Activated naive CD8-positive, alpha-beta T cell (primary cell): ENCODE data around the gene KRT83.
"Not testable (repeated sequence)": the region's sequence is repeated elsewhere in the genome, so short reads cannot be mapped to it uniquely, and the experiment has no call there.

ENCODE experiments used
- H3K27ac Mint-ChIP-seq: one replicate; pipeline ENCODE4 v1.8.0; 2021; ENCODE audit warnings: mixed read lengths
- H3K27me3 Mint-ChIP-seq: one replicate; pipeline ENCODE4 v1.8.0; 2021; ENCODE audit warnings: mixed read lengths
- H3K36me3 Mint-ChIP-seq: one replicate; pipeline ENCODE4 v1.8.0; 2021; ENCODE audit warnings: mixed read lengths
- H3K4me1 Mint-ChIP-seq: one replicate; pipeline ENCODE4 v1.8.0; 2021; ENCODE audit warnings: low read depth, mixed read lengths
- H3K4me3 Mint-ChIP-seq: one replicate; pipeline ENCODE4 v1.8.0; 2021; ENCODE audit warnings: mild to moderate bottlenecking, mixed read lengths
- H3K9me3 Mint-ChIP-seq: one replicate; pipeline ENCODE4 v1.8.0; 2021; ENCODE audit warnings: low read depth, mixed read lengths

KRT83 gene

DNA sequence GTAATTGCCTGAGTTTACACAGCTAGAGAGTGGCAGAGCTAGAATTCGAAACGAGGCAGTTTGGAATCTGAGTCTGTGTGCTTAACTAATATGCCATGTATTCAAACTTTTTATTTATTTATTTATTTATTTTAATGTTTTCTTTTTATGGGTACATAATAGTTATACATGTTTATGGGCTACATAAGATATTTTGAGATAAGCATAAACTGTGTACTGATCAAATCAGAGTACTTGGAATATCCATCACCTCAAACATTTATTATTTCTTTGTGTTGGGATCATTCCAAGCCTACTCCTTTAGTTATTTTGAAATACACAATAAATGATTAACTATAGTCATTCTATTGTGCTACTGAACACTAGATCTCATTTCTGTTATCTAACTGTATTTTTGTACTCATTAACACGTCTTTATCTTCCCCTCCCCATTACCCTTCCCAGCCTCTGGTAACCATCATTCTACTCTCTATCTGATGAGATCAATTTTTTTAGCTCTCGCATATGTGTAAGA lies 22.5 kb downstream of the KRT83 start:
- Mint-ChIP-seq H3K4me3 (no peak overlapping the region), H3K9me3 (no peaks in the 10 kb centered on the region), H3K27ac (no peak overlapping the region), H3K36me3 (no peaks in the 10 kb centered on the region), H3K4me1 (no peaks in the 10 kb centered on the region), H3K27me3 (peaks cover 5% of the 10 kb centered on the region)

DNA sequence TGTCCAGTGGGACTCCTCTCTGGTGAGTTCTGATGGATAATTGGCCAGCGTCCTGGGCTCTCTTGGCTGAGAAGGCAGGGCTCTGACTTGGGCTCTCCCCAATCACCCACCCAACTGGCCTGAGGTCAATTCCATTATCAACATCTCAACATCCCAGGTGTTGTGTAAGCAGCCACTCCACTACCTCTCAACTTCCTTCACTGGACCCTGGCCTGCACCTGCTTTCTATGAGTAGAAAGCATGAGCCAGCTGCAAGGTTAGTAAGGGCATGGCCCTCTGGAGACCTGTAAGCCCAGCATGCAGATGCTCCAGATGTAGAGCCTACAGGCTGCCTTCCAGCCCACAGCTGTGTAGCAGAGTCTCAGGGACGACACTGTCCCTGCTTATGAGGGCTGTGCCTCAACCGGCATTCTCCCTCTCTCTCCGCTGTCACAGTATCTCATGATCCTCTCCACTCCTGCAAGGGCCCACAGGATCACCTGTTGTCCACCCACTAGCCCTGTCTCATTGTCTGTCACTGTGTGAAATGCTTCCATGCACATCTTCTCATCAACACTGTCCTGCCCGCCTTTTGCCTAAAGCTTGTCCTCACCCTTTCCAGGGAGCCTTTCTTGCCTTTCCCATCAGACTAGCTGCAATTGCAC lies 24.5 kb downstream of the KRT83 start:
- Mint-ChIP-seq H3K4me3 (no peak overlapping the region), H3K27me3 (peaks cover 7% of the 10 kb centered on the region), H3K27ac (no peak overlapping the region), H3K4me1 (no peaks in the 10 kb centered on the region), H3K9me3 (no peaks in the 10 kb centered on the region), H3K36me3 (no peaks in the 10 kb centered on the region)

DNA sequence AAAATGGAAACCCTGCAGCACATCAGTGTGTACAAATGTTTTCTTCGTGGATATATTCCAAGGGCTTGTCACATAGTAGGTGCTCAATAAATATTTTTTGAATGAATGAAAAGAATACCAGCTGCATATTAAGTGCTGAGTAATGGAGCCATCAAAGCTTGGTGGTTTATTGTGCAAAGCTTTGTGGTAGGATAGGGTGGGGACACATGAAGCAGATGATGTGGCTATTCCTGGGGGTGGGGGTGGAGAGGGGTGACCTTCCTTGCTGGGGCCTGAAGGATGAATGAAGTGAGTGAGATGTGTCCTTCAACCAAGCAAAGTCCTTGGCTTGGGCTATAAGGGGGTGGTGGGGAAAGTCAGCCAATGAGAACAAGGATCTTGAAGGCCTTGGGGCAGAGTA lies 25.5 kb downstream of the KRT83 start:
- Mint-ChIP-seq H3K4me1 (no peaks in the 10 kb centered on the region), H3K4me3 (no peak overlapping the region), H3K27ac (no peak overlapping the region), H3K36me3 (no peaks in the 10 kb centered on the region), H3K9me3 (no peaks in the 10 kb centered on the region), H3K27me3 (peaks cover 7% of the 10 kb centered on the region)

DNA sequence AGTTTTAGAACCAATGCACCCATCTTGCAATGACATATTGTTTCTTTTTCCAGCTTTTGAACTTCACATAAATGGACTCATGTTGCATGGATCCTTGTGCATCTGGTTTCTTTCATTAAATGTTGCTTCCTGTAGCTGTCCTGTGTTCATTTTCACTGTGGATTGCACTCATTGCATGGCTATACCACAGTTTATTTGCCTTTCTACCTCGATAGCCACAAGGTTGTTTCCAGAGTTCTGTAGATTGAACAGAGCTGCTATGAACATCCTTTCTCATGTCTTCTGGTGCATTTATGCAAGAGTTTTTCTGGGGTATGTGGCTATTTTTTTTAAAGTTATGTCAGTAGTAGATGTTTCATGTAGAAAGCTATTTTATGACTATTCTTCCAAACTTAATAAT lies 26.4 kb downstream of the KRT83 start:
- H3K36me3 Mint-ChIP-seq, result no peaks in the 10 kb centered on the region
- no peak overlapping the region for H3K27ac Mint-ChIP-seq
- no peak overlapping the region for H3K4me3 Mint-ChIP-seq
- H3K27me3 Mint-ChIP-seq, result peaks cover 7% of the 10 kb centered on the region
- H3K9me3 Mint-ChIP-seq, result no peaks in the 10 kb centered on the region
- no peaks in the 10 kb centered on the region for H3K4me1 Mint-ChIP-seq

DNA sequence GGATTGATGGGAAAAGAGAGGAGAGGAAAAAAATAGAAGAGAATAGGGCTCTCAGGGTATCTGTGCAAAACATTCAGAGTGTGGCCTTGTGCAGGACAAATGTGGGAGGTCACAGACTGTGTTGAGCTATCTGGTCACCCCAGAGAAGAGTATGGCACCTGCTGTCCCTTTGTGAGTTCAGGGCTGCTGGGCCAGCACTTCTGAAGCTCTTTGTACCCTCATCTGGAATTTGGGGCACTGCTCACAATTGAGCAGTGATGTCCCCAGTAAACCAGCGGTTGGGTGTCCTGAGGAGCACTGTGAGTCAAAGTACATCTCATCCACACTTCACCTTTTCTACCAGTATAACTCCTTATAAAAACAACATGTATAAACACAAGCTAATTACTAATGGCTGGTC lies 27.3 kb downstream of the KRT83 start:
- H3K9me3 Mint-ChIP-seq, result no peaks in the 10 kb centered on the region
- H3K36me3 Mint-ChIP-seq, result no peaks in the 10 kb centered on the region
- no peak overlapping the region for H3K4me3 Mint-ChIP-seq
- no peaks in the 10 kb centered on the region for H3K4me1 Mint-ChIP-seq
- H3K27ac Mint-ChIP-seq, result no peak overlapping the region
- peaks cover 7% of the 10 kb centered on the region for H3K27me3 Mint-ChIP-seq

DNA sequence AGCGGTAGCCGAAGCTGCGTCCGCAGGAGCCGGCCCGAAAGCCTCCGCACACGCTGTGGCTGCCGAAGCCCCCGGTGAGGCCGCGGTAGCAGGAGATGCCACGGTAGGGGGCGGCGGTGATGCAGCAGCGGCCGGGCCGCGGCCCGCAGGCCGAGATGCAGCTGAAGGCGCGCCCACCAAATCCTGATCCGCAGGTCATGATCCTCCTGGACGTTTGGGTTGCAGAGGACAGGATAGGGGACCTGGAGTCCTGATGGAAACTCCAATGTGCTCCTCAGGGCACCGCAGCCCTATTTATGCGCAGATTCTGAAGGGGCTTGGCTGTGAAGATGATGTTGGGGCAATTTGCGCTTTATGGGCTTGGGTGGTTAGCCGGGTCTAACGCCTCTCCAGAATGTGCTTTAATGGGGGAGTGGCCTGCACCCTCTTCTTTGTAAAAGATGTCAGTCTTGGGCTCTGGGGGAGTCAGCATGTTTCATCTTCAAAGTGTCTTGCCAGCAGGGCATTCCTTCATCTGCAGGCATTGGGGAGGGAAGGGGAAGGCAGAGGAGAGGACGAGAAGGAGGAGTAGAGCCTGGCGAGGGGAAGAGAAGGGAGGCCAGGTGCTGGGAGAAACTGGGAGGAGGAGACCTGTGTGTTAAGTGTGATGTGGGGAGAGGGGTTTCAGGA lies 29.8 kb downstream of the KRT83 start, which contains the start of gene KRT81:
KRT81 (minus strand) TSS at position 268 of the 669 bp plus-strand sequence; CDS start at position 199, 69 bp downstream.
- Mint-ChIP-seq H3K4me3 (no peak within 1 kb of the TSS), H3K27ac (no peak within 1 kb of the TSS), H3K4me1 (peaks cover 5% of the 10 kb centered on the region), H3K36me3 (no peaks in the 10 kb centered on the region), H3K9me3 (no peaks in the 10 kb centered on the region), H3K27me3 (peaks cover 3% of the 10 kb centered on the region)

DNA sequence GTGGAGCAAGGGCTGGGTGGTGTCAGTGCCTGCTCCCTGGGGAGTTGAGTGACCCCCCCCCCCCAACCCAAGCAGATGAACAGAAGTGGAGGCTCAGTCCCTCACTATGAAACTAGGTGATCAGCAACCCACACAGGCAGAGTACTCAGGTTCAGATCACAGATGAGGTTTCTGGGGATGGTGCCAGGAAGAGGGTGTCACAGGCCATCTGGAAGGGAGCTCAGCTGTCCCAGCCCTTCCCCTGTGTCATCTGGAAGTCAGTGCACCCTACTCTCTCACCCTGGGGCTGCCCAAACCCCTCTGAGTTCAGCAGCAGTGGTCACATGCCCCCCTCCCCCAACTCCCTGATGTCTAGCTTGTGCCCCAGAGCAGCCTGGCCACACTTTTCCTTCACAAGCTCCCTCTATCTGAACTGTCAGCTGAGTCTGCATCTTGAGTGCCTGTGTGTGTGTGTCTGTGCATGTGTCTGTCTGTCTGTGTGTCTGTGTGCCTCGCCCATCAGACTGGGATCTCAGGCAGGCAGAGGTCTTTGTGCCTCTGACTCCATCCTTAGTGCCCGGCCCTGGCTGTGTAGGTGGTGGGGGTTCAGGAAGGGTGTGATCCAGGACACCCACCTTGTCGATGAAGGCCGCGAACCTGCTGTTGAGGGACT lies 30.6 kb downstream of the KRT83 start:
- H3K4me3 Mint-ChIP-seq, H3K9me3 Mint-ChIP-seq, H3K4me1 Mint-ChIP-seq, H3K27ac Mint-ChIP-seq, H3K27me3 Mint-ChIP-seq, H3K36me3 Mint-ChIP-seq: not testable (repeated sequence)

DNA sequence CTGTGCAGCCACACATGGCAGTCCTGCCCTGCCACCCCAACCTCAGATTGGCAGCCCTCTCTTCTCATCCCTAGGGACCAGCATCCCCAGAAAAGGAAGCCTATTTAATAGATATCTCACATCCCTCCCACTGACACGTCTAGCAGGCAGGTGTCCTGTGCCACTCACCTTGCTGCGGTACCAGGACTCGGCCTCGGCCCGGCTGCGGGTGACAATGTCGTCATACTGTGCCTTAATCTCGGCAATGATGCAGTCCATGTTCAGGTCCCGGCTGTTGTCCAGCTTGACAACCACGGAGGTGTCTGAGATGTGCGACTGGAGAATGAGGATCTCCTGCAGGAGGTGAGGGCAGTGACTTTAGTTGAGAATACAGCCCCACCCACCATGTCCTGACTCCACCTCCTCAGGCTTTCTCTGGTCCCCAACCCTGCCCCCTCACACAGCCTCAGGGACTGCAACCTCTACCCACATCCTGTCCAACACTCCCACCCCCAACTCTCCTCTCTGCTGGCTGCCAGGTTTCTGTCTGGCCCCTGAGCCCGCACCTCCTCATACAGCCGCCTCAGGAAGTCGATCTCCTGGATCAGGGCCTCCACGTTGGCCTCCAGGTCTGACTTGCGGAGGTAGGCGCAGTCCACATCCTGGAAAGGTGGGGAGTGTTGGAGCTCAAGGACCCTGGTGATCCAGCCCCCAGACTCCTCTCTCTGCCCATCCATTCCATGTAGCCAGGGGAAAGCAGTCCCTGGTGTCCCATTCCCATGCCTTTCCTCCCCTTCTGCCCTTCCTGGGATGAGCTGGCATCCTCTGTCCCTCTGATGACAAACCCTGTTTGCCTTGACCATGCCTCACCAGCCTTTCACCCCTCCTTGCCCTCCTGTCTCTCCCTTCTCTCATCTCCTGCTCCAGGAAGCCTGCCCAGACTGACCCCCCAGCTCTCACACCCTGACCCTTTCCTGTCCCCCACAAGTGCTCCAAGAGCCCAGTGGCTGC lies 33.1 kb downstream of the KRT83 start:
- H3K4me1 Mint-ChIP-seq, H3K27me3 Mint-ChIP-seq, H3K27ac Mint-ChIP-seq, H3K9me3 Mint-ChIP-seq, H3K36me3 Mint-ChIP-seq, H3K4me3 Mint-ChIP-seq: not testable (repeated sequence)

DNA sequence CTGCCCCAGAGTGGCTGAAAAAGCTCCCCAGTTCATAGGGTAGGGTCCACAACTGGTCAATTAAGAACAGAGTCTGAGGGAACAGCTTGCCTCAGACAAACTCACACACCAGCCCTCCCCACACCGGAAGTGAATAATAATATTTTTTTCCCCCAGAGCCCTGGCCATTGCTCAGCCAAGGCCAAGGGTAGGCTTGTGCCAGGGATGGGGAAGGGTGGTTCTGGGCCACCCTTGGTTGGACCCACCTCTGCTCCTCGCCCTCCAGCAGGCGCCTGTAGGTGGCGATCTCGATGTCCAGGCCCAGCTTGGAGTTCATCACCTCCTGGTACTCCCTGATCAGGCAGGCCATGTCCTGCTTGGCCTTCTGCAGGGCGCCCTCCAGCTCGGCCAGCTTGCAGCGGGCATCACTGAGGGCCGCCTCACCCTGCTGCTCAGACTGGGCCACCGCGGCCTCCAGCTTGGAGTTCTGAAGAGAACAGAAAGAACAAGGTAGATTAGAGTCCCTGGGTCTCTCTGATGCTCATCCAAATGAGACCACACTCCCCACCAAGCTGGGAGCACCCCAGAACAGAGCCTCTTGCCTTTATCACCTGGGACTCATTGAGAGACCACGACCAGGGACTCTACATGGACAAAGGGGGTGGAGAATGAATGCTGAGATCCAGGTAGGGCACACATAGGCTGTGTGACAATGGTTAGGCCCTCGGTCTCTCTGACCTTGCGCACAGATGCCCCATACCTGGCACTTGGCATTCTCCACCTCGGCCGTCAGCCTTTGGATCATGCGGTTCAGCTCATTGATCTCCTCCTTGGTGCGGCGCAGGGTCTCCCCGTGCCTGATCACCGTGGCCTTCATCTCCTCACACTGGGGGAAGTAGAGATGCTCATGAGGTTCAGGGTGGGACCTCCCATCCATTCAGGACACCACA lies 34.1 kb downstream of the KRT83 start:
- H3K36me3 Mint-ChIP-seq, H3K4me3 Mint-ChIP-seq, H3K27me3 Mint-ChIP-seq, H3K27ac Mint-ChIP-seq, H3K9me3 Mint-ChIP-seq, H3K4me1 Mint-ChIP-seq: not testable (repeated sequence)

DNA sequence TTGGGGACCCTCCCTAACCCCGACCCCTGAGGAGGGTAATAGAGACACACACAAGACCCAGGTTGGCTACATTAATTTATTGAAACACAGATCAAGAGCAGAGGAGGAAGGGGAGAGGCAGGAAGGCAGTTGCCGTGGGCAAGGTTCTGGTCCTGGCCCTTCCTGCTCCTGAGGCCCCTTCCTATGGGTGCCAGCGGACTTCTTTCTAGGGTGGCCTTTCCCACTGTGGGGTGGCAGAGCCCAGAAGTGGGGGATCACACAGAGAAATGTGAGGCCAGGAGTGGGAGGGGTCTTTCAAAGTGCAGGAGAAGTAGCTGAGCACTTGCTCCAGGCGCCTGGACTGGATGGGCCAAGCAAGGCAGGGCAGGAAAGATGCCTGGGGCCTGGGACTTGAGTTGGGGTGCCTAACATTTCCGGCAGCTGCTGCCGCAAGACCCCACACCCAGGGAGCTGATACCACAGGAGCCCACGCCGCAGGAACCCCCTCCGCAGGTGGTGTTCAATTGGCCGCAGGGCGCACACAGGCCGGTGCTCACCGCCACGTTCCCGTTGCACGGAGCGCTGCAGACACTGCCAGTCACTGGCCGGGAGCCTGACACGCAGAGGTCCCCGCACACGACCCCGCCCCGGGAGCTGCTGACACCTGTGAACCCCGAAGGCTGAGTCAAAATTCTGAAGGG lies 35.2 kb downstream of the KRT83 start:
- Mint-ChIP-seq H3K36me3 (no peaks in the 10 kb centered on the region), H3K27ac (no peak overlapping the region), H3K4me1 (peaks cover 5% of the 10 kb centered on the region), H3K9me3 (no peaks in the 10 kb centered on the region), H3K27me3 (peaks cover 3% of the 10 kb centered on the region), H3K4me3 (no peak overlapping the region)

DNA sequence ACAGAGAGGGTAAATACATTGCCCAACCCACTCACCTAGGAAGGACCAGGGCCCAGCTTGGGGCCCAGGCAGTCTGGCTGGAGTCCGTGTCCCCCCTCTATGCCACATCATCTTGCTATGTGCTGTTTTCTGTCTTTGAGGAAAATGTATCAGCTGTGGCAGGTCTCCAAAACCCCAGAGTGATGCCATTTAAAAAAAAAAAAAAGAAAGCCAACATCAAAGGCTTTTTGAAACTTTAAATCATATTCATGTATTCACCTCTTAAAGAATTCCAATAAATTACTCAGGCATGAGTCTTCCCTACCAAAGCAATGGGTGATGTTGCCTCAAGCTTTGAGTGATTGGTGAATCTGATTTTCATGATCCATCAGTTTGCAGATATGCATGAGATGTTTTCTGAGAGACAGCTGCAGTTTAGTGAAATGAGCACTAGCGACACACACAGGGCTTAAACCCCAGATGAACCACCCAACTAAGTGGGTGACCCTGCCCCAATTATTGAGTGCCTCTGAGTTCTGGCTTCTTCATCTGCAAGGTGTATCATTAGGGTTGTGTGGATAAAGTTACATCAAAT lies 35.9 kb downstream of the KRT83 start:
- Mint-ChIP-seq H3K27ac (no peak overlapping the region), H3K9me3 (no peaks in the 10 kb centered on the region), H3K4me1 (peaks cover 5% of the 10 kb centered on the region), H3K36me3 (no peaks in the 10 kb centered on the region), H3K4me3 (no peak overlapping the region), H3K27me3 (peaks cover 3% of the 10 kb centered on the region)

DNA sequence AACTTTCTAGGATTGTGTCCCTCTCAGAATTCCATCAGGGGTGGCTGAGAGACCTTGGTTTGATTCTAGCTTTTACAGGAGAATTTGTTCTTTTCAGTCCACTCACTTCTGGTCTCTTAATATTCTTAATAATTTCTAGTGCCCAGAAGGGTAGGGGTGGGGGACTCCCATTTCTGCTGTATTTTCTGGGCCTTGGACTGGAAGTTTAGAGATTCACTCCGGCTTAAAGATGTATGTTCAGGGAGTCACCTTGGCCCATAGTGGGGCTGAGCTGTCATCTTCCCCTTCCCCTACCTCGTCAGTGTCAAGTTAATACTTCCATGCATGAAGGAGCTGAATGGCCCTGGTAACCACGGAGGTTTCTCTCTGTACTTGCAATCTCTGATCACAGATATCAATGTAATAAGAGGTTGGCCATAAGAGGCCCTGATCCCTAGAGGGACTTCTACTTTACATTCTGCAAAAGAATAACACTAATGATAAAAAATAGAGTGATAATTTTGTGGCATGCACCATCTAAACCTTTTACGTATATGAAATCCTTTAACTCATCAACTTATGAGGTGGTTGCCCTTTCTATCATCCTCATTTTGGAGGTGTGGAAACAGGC lies 36.5 kb downstream of the KRT83 start:
- Mint-ChIP-seq H3K9me3 (no peaks in the 10 kb centered on the region), H3K27me3 (peaks cover 6% of the 10 kb centered on the region), H3K4me3 (no peak overlapping the region), H3K4me1 (peaks cover 5% of the 10 kb centered on the region), H3K36me3 (no peaks in the 10 kb centered on the region), H3K27ac (no peak overlapping the region)
